HG03039 (cell line): ENCODE measurements around the gene PTPN7.
"Not testable (repeated sequence)": the region's sequence is repeated elsewhere in the genome, so short reads cannot be mapped to it uniquely, and the experiment has no call there.

Experiments used
- ATAC-seq: cut with Tn5 transposase; IDR thresholded peaks from one replicate; pipeline ENCODE4 v1.9.1; 2021; ENCODE audit warnings: mild to moderate bottlenecking, moderate library complexity; ENCODE audit not compliant: unreplicated experiment

The PTPN7 gene

DNA sequence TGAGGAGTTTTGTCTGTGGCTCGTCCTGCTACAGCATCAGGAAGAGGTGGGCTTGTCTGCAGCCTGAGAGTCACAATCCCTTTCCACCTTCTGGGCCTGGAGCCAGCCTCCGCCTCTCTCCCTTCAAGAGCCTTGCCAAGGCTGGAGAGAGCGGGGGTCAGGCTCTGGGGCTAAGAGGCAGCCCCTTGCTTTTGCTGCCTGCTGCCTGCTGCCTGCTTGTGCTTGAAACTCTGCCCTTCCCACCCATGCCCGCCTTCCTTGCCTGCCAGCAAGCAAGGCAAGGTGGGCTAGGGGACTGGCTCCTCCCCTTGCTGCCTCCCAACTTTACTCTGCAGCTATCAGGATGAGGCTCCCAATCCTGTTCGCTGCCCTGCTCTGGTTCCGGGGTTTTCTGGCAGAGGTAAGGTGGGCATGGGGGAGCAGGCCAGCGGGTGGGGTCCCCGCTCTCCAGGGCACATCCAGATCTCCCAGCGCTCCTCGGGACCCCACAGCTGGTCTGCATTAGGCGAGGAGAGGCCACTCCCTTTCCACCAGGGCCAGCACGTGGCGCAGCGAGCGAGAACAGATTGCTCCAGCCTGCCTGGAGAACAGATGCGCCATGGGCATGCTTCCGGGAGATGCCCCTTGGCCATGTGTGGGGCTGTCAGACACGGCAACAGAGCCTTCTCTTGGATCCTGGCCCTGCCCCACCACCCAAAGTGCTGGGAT lies 7.5 kb upstream of the PTPN7 start:
- no peak for ATAC-seq

DNA sequence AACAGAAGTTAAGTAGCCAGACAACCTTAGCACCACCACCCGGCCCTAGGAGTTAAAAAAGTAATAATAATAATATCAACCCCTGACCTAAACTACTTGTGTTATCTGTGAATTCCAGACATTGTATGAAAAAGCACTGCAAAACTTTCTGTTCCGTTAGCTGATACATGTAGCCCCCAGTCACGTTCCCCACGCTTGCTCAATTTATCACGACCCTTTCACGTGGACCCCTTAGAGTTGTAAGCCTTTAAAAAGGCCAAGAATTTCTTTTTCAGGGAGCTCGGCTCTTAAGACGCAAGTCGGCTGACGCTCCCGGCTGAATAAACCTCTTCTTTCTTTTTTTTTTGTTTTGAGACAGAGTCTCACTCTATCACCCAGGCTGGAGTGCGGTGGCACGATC lies 6.7 kb upstream of the PTPN7 start:
- not testable (repeated sequence) for ATAC-seq

DNA sequence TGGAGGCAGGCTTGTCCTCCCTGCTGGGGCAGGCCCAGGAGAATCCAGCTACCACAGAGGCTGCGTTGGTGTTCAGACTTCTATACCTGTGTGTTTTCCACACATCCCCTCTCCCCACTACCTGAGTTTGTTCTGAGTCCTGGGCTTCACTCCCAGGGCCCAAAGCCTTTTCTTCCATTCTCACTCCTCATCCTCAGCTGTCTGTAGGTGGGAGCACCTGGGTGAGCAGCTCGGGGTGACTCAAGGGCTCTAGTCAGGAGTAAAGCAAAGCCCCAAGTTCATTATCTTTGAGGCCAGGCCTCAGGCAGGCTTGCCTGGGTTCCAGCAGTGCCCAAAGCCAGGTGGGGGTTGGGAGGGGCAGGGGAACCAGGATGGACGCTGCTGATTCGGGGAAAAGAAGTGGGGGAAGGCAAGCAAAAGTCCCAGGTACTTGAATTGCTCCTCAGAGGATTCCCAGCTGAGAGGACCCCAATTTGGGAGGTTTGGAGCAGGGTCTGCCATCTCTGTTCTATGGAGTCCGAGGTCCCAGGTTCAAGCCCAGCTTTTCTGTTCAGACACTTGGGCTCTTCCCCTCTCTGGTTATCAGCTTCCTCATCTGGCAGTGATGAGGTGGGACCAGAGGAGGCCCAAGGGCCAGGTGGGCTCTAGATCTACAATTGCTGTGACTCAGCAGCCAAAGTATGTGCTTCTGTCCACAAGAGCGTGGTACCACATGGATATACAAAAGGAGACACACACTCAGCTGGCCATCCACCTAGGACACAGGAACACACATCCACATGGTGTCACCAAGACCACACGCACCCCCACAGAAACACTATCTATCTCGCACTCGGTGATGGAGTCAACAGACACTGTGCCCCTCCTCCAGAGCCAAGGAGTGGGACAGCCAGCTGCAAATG lies 5.8 kb upstream of the PTPN7 start:
- no peak for ATAC-seq

DNA sequence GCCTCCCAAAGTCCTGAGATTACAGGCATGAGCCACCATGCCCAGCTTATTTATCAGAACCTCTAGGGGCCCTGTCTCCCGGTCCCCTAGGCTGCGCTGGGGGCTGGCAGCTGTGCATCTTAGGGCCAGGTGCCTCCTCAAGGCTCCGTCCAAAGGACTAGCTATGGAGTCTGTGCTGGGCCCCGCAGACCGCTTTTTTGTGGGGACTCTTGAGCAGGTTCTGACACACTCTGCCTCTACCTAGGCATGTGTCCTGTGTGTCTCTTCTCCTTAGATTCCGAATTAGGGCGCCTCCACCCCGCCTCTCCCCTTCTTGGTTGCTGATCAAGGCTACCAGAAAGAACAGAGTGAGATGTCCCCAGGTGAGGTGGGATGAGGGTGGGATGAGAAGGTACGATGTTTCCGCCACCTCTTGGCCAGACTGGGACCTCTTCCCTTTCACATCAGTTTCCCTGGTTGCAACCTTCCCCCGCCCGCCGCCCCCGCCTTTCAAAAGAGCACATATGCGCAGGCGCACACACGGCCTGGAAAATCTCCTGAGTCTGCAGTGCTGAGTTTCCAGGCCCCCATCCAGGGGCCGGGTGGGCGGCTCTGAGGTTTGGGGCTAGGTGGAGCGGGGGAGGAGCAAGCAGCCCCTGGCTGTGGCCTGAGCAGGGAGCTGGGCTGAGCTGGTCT lies 5.0 kb upstream of the PTPN7 start:
- ATAC-seq: no peak

DNA sequence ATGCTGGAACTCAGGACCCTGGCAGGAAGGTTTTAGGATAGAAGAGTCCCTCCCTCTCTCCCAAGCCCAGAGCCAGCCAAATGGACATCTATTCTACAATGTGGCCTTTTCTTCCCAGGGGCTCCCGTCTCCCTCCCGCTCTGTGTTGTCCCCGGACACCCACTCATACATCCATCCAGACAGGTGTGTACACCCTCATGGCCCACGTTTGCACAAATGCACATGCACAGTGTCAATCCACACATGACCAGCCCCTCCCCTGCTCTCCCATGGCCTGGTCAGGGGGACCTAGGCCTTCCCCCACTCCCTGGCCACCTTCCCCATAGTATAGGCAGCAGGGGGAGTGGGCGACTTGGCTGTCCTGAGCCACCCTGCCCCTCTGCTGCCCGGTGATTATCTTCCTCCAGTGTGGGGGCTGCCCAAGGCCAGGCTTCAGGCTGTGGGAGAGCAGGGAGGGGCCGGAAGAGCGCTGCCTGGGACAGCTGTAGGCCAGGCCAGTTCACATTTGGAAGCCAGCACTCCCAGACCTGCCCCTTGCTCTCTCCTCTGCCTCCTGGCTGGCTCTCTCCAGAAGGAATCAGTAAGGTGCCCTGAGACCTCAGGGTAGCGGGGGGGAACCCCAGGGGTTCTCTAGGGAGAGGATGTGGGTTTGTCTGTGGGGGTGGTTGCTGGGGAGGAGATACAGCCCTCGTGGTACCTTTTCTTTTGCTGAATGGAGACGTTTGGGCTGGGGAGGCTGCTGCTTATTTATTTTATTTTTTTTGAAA lies 4.1 kb upstream of the PTPN7 start:
- ATAC-seq: no peak

DNA sequence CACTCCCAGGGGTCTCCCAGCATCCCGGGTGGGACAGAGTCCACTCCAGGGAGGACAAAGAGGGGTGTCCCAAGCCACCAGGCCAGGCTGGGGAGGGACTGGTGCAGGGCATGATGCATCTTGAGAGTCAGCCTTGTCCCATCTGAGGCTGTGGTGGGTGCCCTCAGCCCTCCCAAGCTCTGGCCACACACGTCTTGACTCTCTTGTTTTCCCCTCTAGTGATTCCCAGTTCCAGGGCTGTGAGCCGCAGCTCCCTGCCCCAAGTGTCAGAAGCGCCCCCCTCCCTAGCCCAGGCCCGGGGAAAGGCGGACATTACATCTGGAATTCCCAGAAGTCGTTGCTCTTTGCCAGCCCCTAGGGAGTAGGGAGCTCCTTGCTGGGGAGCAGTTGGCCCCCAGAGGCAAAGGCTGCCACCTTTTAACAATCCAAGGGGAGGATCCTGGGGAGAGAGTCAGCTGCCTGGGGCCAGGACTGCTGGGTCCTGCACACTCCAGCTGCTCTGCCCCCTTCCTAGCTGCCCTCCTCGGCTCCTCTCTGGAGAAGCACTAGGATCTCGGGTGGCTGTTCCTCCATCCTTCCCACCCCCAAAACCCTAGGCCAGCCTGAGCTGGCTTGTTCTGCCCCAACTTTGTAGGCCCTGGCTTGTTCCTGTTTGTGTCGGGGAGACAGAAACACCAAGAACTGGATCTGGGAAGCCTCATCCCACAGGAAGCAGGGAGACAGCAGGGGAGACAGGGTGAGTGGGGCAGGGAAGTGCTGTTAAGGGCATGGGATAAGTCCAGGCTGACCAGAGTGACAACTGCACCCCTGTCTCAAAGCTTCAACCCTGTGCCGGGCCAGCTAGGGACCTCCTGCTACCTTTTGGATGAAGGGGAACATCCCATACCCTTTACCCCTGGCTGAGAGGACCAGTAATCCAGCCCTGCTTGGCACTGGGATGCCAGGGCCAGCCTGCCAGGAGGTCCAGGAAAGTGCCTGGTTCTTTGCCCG lies 3.2 kb upstream of the PTPN7 start:
- ATAC-seq: no peak

DNA sequence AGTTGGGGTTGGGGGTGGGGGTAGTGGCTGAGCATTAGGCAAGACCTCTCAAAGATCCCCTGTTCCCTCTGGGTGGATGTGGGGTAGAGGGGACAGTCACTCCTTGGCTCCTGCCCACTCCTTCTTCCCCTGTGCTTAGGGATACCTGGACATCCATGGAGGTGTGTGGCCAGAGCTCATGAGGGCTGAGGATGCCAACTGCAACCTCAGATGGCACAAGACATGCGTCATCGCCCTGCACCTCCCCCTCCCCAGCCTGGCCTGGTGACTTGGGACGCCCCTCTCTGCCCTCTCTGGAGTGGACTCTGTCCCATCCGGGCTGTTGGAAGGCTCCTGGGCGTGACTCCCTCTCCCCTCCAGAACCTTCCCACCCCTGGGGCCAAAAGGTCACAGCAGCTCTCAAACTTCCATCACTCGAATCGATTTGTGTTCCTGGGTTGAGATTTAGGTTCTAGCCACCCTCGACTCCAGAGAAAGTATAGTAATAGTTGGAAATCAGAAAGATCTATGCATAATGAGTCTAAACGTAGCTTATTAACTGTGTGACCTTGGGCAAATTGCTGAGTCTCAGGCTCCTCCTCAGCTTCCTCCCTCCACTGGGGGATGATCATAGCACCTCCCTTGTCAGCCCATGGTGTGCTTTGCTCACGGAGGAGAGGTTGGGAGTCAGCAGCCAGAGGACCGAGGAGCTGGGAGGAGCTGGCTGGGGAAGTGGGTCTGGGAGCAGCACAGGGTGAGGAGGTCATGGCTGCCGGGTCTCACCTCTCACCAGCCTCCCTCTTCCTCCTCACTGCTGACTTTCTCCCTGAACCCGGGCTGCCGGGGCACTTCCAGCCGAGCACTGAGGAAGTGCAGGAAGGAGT lies 2.2 kb upstream of the PTPN7 start:
- no peak for ATAC-seq

DNA sequence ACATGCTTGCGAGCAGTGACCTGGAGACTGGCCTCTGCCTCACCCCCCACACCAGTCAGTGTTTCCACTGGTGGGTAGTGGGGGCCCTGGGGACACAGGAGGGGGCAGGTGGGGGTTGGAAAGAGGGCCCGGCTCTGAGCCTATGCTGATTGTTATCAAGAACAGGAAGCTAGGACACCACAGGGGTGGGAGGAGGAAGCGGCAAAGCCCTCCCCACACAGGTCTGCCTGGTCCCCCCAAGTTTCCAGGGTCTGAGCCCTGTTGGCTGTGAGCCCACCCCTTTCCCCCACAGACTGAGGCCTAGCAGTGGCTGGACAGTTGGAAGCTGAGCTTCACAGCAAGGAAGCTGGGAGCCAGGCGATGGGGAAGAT lies 1.6 kb upstream of the PTPN7 start:
- ATAC-seq: no peak

DNA sequence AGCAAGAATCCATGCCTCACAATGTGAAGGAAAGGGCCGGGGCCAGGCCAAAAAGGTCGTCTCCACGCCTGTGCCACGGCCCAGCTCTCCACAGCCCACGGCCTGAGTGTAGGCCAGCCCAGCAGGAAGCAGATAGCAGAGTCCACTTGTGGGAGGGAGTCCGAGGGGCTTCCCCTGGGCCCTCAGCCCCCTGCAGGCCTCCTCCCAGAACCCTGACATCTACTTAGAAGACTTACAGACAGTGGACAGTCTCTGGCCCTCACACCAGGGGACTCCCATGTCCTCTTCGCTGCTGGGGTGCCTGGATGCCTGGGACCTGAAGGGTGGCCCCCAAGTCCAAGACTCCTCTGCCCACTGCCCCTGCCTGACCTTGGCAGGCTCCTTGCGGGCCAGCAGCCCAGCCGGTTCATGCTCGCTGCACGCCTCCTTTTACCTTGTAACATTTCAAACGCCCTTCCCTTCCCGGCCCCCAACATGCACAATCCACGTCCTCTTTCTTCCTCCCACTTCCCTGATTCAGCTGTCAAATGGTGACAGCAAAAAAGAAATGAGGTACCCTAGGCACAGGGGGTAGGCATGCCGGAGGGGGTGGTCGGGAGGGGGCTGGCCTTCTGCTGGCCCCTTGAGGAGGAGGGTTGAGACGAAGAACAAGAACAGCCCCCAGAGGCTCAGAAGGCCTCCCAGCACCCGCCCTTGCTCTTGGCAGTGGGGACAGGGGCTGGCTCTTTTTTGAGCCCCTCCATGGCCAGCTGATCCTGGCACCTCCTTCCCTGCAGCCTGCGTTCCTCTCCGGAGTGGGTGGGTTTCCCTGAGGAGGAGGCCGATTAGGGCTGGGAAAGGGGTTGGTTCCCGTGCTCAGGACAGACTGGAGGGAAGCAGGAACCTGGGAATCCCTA lies 997 bp upstream of the PTPN7 start:
- no peak for ATAC-seq

DNA sequence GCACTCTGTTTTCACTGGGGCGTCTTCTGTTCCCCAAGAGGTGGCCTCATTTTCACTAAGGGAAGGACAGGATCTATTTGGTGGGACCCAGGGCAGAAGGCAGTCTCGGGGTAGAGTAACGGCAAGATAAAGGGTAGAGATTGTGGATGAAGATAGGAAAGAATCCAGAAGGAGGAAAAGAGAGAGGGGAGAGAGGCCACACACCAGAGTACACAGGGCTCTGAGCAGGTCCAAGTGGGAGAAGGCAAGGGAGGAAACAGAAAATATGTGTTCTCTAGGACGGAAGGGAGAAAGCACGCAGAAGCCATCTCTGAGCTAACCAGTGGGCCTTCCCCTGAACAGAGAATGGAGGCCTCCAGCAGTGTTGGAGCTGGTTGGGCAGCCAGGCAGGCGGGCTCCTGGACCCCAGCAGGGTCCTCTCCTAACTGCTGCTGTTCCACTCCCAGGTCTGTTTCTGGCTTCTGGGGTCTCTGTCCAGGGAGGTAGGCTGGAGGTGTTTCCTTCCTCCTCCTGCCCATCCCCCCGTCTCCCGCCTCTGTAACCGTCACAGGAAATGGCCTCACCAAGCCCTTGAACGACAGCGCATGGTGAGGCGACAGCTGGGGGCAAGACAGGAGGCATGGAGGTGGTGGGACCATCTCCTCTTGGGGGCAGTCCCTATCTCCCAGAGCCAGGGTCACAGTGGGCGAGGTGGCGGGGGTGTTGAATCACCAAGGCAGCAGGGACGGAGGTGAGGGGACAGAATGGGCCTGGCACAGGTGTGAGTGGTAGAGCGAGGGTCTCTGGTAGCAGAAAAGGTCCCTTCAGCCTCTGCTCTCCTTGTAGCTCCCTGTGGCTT lies 649 bp downstream of the PTPN7 start:
- no peak for ATAC-seq

DNA sequence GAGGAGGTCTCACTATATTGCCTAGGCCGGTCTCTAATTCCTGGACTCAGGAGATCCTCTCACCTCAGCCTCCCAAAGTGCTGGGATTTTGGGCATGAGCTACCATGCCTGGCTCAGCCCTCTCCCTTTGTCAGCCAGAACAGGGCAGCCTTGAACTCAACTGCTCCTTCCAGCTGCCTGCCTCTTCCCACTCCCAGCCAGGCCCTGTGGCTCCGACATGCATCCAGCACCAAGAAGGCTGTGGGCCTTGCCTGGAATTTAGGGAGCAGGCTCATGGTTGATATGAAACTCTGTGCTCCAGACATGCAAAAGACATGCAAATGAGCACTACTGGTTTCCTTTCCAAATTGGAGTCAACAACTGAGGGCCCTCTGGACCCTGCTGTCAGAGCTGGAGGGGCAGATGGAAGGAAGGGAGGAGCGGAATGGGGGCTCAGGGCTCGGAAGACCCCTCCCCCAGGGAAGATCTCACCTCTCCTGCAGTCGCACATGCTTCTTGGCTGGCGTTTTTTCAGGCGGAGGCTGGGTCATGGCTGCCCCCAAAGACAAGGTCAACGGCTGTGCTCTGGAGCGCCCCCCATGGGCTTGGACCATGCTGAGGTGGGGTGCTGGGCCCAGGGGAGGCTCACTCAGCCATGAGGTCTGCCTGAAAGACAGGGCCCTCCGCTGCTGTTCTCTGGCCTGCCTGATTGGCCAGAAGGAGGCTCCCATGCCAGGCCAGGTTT lies 1.4 kb downstream of the PTPN7 start:
- ATAC-seq: no peak

DNA sequence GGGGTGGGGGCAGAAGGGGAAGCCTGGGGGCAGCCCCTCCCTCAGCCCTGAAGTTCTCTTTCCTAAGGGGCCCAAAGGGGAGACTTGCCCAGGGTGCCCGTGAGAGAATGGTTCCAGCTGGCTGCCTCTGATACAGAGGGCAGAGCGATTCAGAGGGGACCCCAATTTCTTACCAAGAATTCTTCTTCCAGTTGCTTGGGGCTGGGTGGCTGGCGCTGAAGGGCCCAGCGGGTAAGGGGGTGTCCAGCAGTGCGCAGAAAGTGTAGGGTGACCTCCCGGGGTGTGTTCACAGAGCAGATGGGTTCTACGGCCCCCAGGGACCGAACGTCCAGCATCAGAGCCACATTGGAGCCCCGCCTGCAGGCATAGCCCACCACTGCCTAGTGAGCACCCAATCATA lies 2.5 kb downstream of the PTPN7 start:
- no peak for ATAC-seq

DNA sequence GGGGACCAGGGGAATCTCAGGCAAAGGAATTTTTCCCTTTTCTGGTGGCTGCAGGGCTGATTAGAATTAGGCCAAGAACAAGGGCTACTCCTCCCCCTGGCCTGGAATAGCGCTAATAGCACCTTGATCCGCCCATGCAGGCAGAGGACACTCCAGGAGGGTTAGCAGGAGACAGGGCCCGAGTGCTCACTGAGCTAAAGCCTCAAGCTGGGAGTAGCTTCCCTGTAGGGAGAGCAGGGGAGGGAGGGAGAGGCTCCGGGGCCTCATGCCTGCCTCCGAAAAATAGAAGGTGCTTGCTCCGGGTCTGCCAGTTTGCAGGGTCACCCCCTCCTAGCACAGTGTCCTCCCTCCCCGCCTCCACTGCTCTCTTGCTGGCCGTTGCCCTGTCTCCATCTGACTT lies 3.8 kb downstream of the PTPN7 start:
- ATAC-seq: no peak

DNA sequence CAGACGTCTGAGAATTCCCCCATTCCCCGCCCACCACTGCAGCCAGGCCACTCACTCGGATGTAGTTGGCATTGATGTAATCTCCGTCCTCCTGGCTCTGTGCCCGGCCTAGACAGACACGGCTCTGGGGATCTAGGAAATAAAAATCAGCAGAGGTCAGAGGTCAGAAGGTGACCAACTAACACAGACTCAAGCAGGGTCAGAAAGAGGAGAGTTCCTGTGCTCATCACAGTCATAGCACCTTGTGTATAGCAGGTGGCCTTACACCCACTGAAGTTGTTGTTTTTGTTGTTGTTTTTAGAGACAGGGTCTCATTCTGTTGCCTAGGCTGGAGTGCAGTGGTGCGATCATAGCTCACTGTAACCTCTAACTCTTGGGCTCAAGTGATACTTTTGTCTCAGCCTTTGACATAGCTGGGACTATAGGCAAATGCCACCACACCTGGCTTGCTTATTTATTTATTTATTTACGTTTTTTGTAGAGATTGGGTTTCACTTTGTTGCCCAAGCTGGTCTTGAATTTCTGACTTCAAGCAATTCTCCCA lies 4.9 kb downstream of the PTPN7 start:
- no peak for ATAC-seq

DNA sequence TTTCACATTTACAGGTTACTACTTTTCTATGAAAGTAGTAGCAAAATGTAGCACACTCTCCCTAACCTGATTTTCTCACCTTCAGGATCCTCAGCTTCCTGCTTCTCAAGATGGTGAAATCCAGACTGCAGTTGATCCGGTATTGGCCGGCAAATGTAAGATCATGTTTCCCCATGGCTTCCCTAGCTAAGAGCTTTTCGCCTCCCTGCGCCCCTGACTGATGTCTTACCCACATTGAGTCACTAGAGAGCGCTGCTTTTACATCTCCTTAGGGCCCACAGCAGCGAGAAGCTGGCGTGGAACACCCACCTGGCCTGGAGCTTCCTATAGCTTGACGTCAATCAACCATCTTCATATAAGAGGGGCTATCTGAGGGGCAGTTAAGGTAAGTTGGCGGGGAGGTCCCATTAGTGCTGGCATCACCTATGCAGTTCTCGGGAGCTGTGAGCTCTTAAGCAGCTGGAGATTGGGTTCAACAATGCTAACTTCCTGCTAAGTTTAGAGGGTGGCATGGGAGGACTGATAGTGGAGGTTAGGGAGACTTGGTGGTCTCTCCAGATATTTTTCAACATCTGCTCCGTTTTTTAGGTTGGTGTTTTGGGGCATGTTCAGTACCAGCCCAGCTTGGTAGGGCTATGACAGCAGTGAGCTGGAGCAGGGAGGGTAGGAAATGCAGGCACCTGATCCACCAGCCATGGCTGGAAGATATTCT lies 5.5 kb downstream of the PTPN7 start:
- ATAC-seq: no peak
